ENCODE measurements around the gene C9orf78.

Gene C9orf78

GRCh38 chr9:129839324-129840023, 4.4 kb upstream of the C9orf78 start:
- DNase-seq, result no peak

GRCh38 chr9:129838707-129839259, 3.7 kb upstream of the C9orf78 start:
- DNase-seq, result no peak

- peak in 1 of 2 donors; percentile 50 for DNase-seq
Observed at GRCh38 chr9:129836311-129837007, 1.4 kb upstream of the C9orf78 start.

- DNase-seq, result no peak
Observed at GRCh38 chr9:129835860-129836223, 767 bp upstream of the C9orf78 start.

- no peak for DNase-seq
Observed at GRCh38 chr9:129834489-129835127, 467 bp downstream of the C9orf78 start.

- DNase-seq, result no peak
Observed at GRCh38 chr9:129832982-129833381, 2.1 kb downstream of the C9orf78 start.

- DNase-seq, result no peak
Observed at GRCh38 chr9:129828969-129829368, 6.1 kb downstream of the C9orf78 start.

- DNase-seq, result no peak
Observed at GRCh38 chr9:129828051-129828450, 7.0 kb downstream of the C9orf78 start.

GRCh38 chr9:129826759-129827158, 8.3 kb downstream of the C9orf78 start:
- no peak for DNase-seq

- no peak for DNase-seq
Observed at GRCh38 chr9:129826344-129826743, 8.7 kb downstream of the C9orf78 start.

- DNase-seq, result peak; percentile 86 to 95
Observed at GRCh38 chr9:129823935-129824601, 11.0 kb downstream of the C9orf78 start, which contains the start of gene TOR1A. TSS of gene TOR1A (minus strand) at chr9:129824136. CDS start at chr9:129824085, 51 bp downstream.

- no peak for DNase-seq
Observed at GRCh38 chr9:129823542-129823934, 11.5 kb downstream of the C9orf78 start.

- DNase-seq, result no peak
Observed at GRCh38 chr9:129822898-129823541, 12.1 kb downstream of the C9orf78 start.

GRCh38 chr9:129816501-129817435, 18.3 kb downstream of the C9orf78 start:
- DNase-seq, result no peak

GRCh38 chr9:129815278-129815677, 19.8 kb downstream of the C9orf78 start:
- no peak for DNase-seq

- DNase-seq, result no peak
Observed at GRCh38 chr9:129814432-129815223, 20.4 kb downstream of the C9orf78 start.

- DNase-seq, result no peak
Observed at GRCh38 chr9:129813661-129814060, 21.4 kb downstream of the C9orf78 start.

- DNase-seq, result no peak
Observed at GRCh38 chr9:129812385-129812784, 22.7 kb downstream of the C9orf78 start.

- DNase-seq, result no peak
Observed at GRCh38 chr9:129811967-129812363, 23.1 kb downstream of the C9orf78 start.

- no peak for DNase-seq
Observed at GRCh38 chr9:129810788-129811187, 24.3 kb downstream of the C9orf78 start.

GRCh38 chr9:129810116-129810515, 25.0 kb downstream of the C9orf78 start:
- no peak for DNase-seq
